Measurements from ENCODE around the gene MECP2. TPM values are rescaled to one million over a fixed set of nuclear protein-coding genes. Genes with fewer than 3 reads are reported as not detected.

The MECP2 gene
- total RNA-seq, 1 donor from 2014 or later: 57.6 TPM

DNA sequence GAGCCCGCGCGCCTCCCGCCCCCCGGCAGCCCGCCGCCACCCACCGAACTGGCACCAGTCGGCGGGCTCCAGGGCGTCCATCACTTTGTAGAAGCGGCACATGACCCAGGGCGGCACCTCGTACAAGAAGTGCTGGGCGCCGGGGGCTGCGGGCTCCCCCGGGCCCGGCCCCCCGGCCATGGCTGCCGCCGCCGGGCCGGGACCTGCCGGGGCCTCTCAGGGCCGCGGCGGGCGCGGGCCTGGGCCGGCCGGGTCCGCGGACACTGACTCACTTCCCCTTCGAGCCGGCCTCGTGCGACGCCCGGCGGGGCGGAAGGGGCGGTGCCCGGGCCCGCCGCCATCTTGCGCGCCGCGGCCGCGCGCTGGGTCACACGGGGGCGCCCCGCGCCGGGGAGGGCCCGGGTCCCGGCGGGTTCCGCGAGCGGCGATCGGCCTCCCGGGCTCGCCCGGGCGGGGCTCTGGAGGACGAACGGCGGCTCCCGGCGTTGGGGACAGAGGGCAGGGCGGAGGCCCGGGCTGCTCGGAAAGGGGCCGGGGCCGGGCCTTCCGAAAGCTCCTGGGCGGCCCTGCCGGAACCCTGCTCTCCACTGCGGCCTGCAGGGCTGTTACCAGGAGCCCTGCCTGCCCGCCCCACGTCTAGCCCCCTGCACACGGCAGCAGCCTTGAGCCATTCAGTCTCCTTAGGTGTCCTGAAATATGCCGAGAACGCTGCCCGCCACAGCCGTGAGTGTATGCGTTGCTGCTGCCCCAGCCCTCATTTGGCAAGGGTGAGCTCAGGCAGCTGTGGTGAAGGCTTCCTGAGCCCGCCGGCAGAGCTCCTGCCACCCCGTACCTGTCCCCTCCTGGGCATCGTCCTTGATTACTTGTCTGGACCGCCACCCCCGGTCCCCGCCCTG, 77.6 kb downstream of the MECP2 start, which contains the start of gene IRAK1:
TSS of gene IRAK1 (minus strand) at position 270 of the 896 bp plus-strand sequence. CDS start at position 180, 90 bp downstream.
- intact Hi-C loops (cut with DNase I): no loop called here
- peaks cover 17% of the 10 kb centered on the region for H3K4me1 ChIP-seq
- no peaks in the 10 kb centered on the region for H3K9me3 ChIP-seq
- TF ChIP-seq, protein P1, sequence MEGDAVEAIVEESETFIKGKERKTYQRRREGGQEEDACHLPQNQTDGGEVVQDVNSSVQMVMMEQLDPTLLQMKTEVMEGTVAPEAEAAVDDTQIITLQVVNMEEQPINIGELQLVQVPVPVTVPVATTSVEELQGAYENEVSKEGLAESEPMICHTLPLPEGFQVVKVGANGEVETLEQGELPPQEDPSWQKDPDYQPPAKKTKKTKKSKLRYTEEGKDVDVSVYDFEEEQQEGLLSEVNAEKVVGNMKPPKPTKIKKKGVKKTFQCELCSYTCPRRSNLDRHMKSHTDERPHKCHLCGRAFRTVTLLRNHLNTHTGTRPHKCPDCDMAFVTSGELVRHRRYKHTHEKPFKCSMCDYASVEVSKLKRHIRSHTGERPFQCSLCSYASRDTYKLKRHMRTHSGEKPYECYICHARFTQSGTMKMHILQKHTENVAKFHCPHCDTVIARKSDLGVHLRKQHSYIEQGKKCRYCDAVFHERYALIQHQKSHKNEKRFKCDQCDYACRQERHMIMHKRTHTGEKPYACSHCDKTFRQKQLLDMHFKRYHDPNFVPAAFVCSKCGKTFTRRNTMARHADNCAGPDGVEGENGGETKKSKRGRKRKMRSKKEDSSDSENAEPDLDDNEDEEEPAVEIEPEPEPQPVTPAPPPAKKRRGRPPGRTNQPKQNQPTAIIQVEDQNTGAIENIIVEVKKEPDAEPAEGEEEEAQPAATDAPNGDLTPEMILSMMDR (IDR thresholded peaks at IDR 0.05): no peak
- DNase-seq: peak; percentile 71
- peak; percentile 86 to 91 for ATAC-seq
- H3K27me3 ChIP-seq (ENCODE audit: low read depth): no peaks in the 10 kb centered on the region
- H3K36me3 ChIP-seq: peaks cover 27% of the 10 kb centered on the region
- peak within 1 kb of the TSS; percentile 61 for H3K4me3 ChIP-seq
- H3K27ac ChIP-seq: peak within 1 kb of the TSS; percentile 86

DNA sequence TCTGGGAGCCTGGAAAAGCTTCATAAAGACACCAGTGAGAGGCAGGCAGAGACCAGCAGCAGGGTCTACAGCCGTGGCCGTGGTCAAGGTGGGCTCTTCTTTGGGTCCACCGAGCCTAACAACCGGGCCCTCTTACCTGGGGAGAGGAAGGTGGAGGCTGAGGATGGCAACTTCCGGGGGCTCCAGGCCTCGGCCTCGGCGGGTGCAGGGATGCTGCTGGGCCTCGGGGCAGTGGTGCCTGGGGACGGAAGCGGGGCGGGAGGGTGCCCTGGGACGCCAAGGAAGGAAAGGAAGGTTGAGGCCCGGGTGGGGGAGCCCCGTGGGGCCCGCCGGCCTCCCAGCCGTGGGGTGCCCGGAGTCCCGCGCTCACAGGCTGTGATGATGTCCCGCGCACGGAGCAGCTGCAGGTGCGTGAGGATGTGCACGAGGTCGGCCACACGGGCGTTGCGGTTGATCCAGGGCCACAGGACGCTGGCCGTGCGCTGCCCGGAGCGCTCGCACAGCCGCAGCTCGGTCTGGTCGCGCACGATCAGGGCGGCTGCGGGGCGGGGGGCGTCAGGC, 78.4 kb downstream of the MECP2 start:
- H3K27me3 ChIP-seq (ENCODE audit: low read depth): no peaks in the 10 kb centered on the region
- H3K27ac ChIP-seq: peak overlapping the region; percentile 84
- intact Hi-C loops (cut with DNase I): no loop called here
- H3K4me3 ChIP-seq: peak overlapping the region; percentile 61
- peak in 1 of 2 donors; percentile 12 for ATAC-seq
- DNase-seq: no peak
- no peaks in the 10 kb centered on the region for H3K9me3 ChIP-seq
- H3K4me1 ChIP-seq: peaks cover 17% of the 10 kb centered on the region
- TF ChIP-seq, protein P1 (IDR thresholded peaks at IDR 0.05): no peak
- peaks cover 27% of the 10 kb centered on the region for H3K36me3 ChIP-seq

DNA sequence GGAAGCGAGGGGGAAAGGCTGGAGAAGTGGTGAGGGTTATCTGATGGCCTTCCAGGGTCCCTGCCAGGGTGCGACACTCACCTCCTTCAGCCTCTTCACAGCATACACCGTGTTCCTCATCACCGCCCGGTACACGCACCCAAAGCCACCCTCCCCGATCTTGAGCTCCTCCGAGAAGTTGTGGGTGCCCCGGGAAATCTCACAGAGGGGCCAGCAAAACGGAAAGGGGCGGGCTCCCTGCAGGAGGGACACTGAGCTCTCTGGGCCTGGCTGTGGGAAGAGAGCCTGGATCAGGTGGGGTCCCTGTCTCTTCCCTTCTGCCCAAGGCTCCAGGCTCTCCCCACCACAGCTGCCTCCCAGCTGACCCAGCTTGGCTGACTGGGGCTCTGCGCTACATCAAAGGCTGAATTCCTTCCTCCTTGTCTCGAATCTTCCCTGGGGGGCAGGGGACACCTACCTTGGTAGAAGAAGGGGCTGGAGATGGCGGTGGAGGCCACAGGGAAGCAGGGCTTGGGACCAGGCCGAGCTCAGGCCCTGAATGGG, 78.9 kb downstream of the MECP2 start:
- Histone ChIP-seq H3K4me1 (peaks cover 21% of the 10 kb centered on the region), H3K9me3 (no peaks in the 10 kb centered on the region), H3K4me3 (peak overlapping the region; percentile 61), H3K27me3 (ENCODE audit: low read depth) (no peaks in the 10 kb centered on the region), H3K27ac (peak overlapping the region; percentile 84), H3K36me3 (peaks cover 27% of the 10 kb centered on the region)
- ATAC-seq (no peak), DNase-seq (no peak)
- TF ChIP-seq, protein P1 (IDR thresholded peaks at IDR 0.05): no peak
- intact Hi-C loops (cut with DNase I): no loop called here

DNA sequence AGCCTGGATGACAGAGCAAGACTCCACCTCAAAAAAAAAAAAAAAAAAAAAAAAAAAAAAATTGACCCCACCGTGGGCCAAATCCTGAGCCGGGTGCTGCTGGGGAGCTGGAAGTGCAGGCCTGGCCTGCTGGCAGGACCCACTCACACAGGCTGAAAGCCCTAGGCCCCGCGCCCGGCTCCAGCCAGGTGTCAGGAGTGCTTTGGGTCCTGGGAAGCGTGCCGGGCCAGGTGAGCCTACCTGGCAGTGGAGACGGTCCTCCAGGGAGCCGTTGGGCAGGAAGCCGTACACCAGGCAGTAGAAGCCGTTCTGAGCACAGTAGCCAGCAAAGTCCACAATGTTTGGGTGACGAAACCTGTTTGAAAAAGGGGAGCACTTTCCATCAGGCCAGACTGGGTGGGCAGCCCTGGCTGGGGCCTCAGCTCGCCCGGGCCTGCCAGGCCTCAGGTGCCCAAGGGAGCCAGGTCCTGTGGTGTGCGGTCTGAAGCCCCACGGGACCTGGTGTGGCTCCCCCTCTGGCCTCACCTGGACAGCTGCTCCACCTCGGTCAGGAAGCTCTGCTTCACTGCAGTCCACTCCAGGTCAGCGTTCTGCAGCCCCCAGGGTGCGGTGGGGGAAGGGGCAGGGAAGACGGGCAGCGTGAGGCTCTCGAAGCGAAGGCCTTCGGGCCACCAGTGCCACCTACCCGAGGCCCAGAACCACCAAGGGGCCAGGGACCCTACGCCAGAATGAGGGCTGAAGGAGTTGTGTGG, 79.6 kb downstream of the MECP2 start:
- Histone ChIP-seq H3K4me1 (peaks cover 23% of the 10 kb centered on the region), H3K36me3 (peaks cover 27% of the 10 kb centered on the region), H3K9me3 (no peaks in the 10 kb centered on the region), H3K4me3 (peak overlapping the region; percentile 61), H3K27me3 (ENCODE audit: low read depth) (no peaks in the 10 kb centered on the region), H3K27ac (peak overlapping the region; percentile 84)
- intact Hi-C loops (cut with DNase I): no loop called here
- ATAC-seq: no peak
- TF ChIP-seq, protein P1 (IDR thresholded peaks at IDR 0.05): no peak
- DNase-seq: no peak

Data from lower lobe of right lung (tissue), 2 donors.